HCT116 (cell line): ENCODE measurements around the gene PTGDS.

ENCODE experiments used
- CBX3 ChIP-seq: IDR thresholded peaks from 2 replicates; pipeline ENCODE4 v1.6.1; 2012; ENCODE audit warnings: low read depth
- CEBPB ChIP-seq: IDR thresholded peaks from 2 replicates; pipeline ENCODE4 v1.6.1; 2012; ENCODE audit warnings: low read depth
- CTCF ChIP-seq, 3 experiments: fragments of 200-600 bp in 1 of 3; sonication (generic) in 1 of 3; IDR thresholded peaks in 2 of 3; conservative IDR thresholded peaks in 1 of 3; 2 replicates each; pipeline ENCODE4 v1.5.1; 2012 to 2017; ENCODE audit warnings: low read depth in 2 of 3, low read length in 2 of 3, antibody characterized with exemption in 1 of 3, borderline replicate concordance in 1 of 3, control low read depth in 1 of 3, mild to moderate bottlenecking in 1 of 3, mixed read lengths in 1 of 3, mixed run types in 1 of 3, moderate library complexity in 1 of 3; ENCODE audit not compliant: insufficient read depth in 1 of 3
- ELF1 ChIP-seq: IDR thresholded peaks from 2 replicates; pipeline ENCODE4 v1.6.1; 2012; ENCODE audit warnings: low read depth, borderline replicate concordance
- EZH2 ChIP-seq: fragments of 200-600 bp; sonication (generic); IDR thresholded peaks from 2 replicates; pipeline ENCODE4 v1.6.1; 2017; ENCODE audit warnings: antibody characterized with exemption, mixed run types
- FOSL1 ChIP-seq: IDR thresholded peaks from 2 replicates; pipeline ENCODE4 v1.6.1; 2012; ENCODE audit warnings: low read depth
- JUND ChIP-seq: IDR thresholded peaks from 2 replicates; pipeline ENCODE4 v1.6.1; 2012
- MAX ChIP-seq: IDR thresholded peaks from 2 replicates; pipeline ENCODE4 v1.6.1; 2012
- POLR2A ChIP-seq: IDR thresholded peaks from 2 replicates; pipeline ENCODE4 v1.7.0; 2011; ENCODE audit warnings: borderline replicate concordance; ENCODE audit not compliant: insufficient read depth, insufficient read length; ENCODE audit errors: extremely low read depth
- POLR2AphosphoS5 ChIP-seq: IDR thresholded peaks from 2 replicates; pipeline ENCODE4 v1.6.1; 2011; ENCODE audit warnings: mild to moderate bottlenecking, low read depth, low read length, moderate library complexity
- SIN3A ChIP-seq: IDR thresholded peaks from 2 replicates; pipeline ENCODE4 v1.6.1; 2012; ENCODE audit warnings: low read depth
- SP1 ChIP-seq: IDR thresholded peaks from 2 replicates; pipeline ENCODE4 v1.6.1; 2012; ENCODE audit warnings: low read depth
- TCF7L2 ChIP-seq: IDR thresholded peaks from 2 replicates; pipeline ENCODE4 v1.7.0; 2011; ENCODE audit warnings: borderline replicate concordance, inconsistent platforms; ENCODE audit not compliant: insufficient read depth, insufficient read length; ENCODE audit errors: extremely low read depth
- ZBTB33 ChIP-seq: IDR thresholded peaks from 2 replicates; pipeline ENCODE4 v1.6.1; 2011; ENCODE audit warnings: mild to moderate bottlenecking, low read length, moderate library complexity; ENCODE audit not compliant: insufficient replicate concordance; ENCODE audit errors: extremely low read depth

- TF ChIP-seq SIN3A (no peak), CTCF (IDR thresholded peaks at IDR 0.05 in 2 of 3, conservative IDR thresholded peaks at IDR 0.05 in 1 of 3; ENCODE audit: borderline replicate concordance in 1 of 3, insufficient read depth in 1 of 3, low read depth in 2 of 3, low read length in 2 of 3) (no peak), POLR2A (no peak), SP1 (no peak), ZBTB33 (no peak), TCF7L2 (no peak), POLR2AphosphoS5 (no peak), CBX3 (no peak), CEBPB (no peak), FOSL1 (no peak), MAX (no peak), EZH2 (no peak), ELF1 (no peak), JUND (no peak)
These were observed 39.8 kb downstream of the PTGDS start for GRCh38 chr9:137017071-137017470.
